Activated naive CD4-positive, alpha-beta T cell treated with Interleukin-2 at 50 U/mL for 16 hours (primary cell): ENCODE measurements around the gene MYBL2.

Experiments used
- DNase-seq: peaks from one replicate; pipeline ENCODE4 v3.0.0-alpha.2; 2020

MYBL2 gene

DNA sequence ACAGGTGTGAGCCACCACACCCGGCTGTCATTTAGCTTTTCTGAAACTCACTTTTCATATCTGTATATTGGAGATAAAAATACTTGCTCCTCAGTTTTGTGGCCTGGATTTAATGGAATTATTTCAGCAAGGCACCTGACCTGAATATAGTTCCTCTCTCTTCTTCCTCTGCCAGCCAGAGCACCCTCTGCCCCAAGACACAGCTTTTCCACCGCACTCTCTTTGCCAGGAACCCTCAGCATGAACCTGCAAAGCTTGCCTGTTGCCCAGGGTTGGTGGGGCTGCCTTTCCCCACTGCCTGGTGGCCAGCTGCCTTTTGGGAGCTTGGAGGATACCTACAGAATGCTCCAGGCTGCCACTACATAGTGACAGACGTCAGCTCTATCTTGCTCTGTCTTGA, 56.8 kb downstream of the MYBL2 start:
- DNase-seq = no peak

DNA sequence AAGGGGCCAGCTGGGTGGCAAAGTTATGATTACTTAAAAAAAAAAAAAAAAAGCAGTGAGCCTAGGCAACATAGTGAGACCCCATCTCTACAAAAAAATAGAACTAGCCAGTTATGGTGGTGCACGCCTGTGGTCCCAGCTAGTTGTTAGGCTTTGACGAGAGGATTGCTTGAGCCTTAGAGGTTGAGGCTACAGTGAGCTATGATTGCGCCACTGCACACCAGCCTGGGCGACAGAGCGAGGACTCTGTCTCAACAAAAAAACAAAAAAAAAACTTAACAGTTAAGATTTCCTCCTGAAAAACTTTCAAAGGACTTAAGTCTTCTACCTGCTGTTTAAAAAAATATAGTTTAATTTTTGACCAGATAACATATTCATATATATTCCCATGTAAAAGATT, 57.5 kb downstream of the MYBL2 start:
- DNase-seq = no peak

- no peak for DNase-seq
Observed at GRCh38 chr20:43725666-43726065, 58.8 kb downstream of the MYBL2 start.

DNA sequence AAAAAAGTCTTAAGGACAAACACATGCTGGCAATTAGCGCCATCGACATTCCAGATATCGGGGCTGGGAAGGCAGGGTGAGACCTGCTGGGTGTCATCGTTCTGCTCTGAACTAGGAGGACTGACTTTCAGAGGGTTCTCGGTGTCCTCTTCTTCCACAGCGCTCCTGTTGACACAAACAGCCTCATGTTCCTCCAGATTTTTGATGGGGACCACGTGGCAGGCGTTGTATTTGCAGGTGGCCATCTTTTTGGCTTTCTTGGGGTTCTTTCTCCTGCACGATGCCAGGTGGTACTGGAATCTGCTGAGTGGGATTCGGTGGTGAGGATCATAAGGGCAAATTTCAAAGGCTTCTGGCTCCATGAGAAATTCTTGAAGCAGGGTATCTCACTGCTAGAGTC, 59.4 kb downstream of the MYBL2 start:
- DNase-seq = no peak

GRCh38 chr20:43726811-43727338, 60.0 kb downstream of the MYBL2 start, which contains the start of gene GTSF1L:
Gene GTSF1L (minus strand): TSS chr20:43727002. CDS start chr20:43726694, 308 bp downstream.
- no peak for DNase-seq

DNA sequence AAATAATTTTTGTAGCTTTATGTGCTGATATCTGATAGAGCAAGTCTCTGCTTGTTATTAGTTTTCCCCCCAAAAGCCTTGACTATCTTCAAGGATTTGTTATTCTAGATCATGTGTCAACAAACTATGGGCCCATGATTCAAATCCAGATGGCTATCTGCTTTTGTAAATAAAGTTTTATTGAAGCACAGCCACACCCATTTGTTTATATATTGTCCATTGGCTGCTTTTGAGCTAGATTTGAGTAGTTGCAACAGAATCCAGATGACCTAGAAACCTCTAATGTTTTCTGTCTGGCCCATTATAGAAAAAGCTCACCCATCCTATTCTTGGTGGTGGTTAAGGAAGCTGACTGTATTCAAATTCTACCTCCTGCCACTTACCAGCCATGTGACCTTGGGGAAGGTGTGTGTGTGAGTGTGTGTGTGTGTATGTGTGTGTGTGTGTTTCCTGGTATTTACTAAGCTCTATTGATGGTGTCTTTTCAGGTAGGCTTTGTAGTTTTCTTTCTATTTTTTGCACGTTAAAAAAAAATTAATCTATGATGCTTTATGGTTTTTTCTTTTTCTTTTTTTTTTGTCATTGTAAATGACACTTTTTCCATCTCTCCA, 61.2 kb downstream of the MYBL2 start:
- DNase-seq = no peak

- DNase-seq = no peak
Observed at GRCh38 chr20:43728686-43729255, 61.9 kb downstream of the MYBL2 start.

DNA sequence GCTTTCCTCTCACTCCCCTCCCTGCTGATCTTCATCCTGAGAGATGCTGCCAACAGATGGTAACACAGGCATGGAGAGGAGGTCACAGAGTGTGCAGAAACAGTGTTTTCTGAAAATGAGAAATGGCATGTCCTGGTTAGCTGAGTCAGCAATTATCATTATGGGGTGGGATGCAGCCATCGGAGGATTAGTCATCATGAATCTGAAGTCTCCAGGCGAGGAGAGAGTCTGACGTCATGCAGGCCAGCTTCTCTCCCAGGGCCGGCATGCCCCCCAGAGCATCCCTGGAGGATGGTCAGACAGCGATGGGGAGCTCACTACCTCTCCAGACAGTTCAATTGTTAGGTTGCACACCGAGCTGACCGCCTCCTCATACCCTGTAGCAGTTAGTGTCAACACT, 64.6 kb downstream of the MYBL2 start:
- DNase-seq = no peak

DNA sequence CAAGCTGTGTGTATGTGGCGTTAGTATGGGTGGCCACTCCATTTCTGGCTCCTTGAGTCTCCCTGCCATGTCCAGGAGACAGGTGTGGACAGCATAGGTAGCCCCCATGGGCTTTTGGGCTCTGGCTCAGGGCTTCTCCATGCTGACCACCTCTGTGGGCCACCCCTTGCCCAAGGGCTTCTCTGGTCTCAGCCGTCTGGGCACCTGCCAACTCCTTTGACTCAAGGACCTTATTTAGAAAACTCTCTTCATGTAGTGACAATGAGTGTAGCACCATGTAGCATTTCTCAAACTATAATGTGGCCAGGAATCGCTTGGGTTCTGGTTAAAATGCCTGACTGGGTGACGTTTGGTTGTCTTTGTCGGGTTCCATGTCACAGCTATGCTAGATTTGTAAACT, 65.0 kb downstream of the MYBL2 start:
- DNase-seq = no peak

DNA sequence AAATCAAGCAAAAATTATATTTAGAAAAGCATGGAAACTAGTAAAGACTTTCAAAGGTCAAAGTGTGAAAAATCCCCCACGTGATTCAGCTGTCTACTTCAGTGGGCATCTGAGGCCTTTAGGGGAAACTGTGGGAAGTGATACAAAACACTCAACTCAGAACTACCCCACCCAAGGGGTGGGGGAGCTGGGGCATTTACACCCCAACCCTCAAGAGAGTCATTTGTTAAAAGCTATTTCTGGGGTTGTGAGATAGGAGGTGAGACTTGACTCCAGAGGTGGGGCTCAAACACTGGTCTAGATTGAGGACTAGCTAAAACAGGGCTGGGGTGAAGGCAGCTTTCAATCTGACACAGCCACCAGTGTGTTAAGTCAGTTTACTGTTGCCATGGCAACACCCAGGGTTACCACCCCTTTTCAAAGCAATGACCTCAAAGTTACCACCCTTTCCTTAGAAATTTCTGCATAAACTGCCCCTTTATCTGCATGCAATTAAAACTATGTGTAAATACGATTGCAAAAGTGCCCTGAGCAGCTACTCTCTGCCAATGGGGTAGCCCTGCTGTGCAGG, 69.8 kb downstream of the MYBL2 start:
- peak; percentile 10 for DNase-seq

- no peak for DNase-seq
Observed at GRCh38 chr20:43737925-43738324, 71.0 kb downstream of the MYBL2 start.

DNA sequence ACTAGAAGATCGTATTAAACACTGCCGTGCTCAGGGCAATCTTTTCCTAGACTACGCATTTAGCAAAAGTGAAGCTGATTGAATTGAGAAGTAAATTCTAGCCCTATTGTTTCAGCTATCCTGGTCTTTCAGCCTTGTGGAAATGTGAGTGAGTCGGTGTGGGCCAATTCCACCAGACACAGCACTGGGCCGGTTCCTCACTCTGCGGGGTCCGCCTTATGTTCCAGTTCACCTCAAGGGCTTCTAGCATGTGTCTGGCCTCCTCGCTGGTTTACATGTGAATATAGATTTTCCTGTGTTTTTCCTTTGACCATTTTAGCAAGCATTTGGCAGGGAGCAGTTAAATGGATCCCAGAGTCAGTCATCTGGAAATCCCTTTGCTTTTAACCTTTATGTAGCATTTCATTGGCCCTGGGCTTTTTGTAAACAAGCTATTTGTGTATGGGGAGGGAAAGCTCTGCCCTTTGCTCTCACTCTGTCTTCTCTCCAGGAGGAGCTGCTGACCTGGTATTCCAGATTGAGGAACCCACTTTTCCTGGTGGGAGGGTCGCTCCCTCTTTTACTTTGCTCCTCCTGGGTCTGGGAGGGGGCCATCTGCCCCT, 72.3 kb downstream of the MYBL2 start:
- DNase-seq = no peak

GRCh38 chr20:43740642-43741041, 73.7 kb downstream of the MYBL2 start:
- no peak for DNase-seq

GRCh38 chr20:43744151-43744611, 77.3 kb downstream of the MYBL2 start:
- no peak for DNase-seq

DNA sequence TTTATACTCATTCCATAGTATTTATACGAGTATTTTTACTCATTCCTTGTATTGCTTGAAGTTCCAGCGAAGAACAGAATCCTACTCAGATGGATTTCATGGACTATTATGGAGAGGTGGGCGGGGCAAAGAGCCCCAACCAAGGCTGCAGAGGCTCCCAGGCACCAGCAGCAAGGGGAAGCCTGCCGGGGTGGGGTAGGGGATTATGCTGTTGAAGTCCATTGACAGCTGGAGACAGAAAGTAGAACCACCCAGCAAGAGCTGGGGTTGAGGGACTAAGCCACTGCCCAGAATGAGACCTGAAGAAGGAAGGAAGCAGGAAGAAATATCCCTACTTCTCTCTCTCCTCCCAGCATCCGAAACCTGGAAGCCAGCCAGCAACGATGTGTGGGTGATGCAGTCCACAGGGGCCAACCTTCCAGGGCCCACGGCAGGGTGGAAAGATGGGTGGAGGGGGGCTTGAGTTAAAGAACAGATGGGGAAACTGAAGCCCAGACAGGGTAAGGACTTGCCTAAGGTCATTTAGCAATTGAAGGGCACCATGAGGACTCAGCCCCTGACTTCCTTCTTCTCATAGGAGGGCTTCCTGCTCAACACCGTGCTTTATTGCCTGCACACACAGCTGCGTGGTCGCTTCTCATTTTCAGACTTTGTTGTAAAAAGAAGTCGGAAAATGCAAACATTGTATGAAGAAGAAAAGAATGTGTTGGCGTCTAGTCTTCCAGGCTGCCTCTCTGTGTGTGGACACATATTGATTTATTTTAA, 78.2 kb downstream of the MYBL2 start:
- no peak for DNase-seq

GRCh38 chr20:43746344-43747137, 79.6 kb downstream of the MYBL2 start:
- DNase-seq = no peak

DNA sequence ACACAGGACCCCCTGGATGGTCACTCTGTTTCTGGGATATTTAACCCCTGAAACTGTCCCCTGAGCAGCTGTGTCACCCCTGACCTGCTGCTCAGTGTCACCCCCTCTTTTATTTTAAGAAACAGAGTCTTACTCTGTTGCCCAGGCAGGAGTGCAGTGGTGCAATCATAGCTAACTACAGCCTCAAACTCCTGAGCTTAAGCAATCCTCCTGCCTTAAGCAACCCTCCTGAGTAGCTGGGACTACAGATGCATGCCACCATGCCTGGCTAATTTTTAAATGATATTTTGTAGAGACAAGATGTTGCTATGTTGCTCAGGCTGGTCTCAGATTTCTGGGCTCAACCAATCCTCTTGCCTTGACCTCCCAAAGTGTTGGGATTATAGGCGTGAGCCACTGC, 81.4 kb downstream of the MYBL2 start:
- no peak for DNase-seq

DNA sequence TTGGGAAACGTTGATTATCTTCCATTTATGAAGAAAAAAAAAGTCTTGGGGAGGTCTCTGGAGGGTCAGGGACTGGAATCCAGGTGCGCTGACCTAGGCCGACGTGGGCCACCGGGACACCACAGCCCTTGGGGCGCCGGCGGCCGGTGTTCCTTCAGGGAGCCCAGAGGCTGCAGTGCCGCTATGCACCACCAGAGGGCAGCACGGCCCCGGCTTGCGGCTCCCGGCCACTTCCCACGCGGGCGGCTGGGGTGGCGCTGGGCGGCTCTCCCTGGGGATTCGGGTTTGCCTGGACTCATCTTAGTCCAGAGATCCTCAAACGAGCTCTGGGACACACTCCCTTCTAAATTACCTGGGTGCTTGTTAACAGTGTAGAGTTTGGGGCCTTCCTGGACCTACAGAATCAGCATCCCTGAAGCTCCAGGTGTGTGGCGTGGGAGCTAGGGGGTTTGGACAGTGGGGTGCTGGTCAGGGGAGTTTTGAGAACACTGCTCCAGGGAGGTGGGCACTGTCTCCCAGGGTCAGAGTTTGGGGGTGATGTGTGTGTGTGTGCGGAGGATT, 82.9 kb downstream of the MYBL2 start:
- DNase-seq = peak; percentile 85

DNA sequence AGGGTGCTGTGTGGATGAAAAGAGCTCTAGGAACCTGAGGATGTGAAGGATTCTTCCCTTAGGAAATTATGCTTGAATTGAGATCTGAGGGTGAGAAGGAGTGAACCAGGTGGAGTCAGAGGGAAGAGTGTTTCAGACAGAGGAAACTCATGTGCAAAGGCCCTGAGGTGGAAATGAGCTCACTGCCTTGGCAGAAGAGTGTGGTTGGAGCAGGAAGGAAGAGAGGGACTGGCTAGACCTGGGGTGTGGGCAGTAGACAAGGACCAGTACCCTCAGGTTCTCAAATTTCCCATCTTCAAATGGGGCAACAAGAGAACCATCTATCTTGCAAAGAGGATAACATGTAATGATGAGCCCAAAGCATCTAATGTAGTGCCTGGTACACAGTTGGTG, 83.9 kb downstream of the MYBL2 start:
- no peak for DNase-seq

GRCh38 chr20:43751167-43752050, 84.5 kb downstream of the MYBL2 start:
- DNase-seq = peak; percentile 66

- DNase-seq = no peak
Observed at GRCh38 chr20:43752051-43752360, 85.1 kb downstream of the MYBL2 start.
